Stimulated activated CD4-positive, alpha-beta T cell treated with anti-CD3 and anti-CD28 coated beads, Interleukin-12 subunit alpha, Interleukin-12 subunit beta, amount 100 ng/mL, for 24 hours (primary cell): ENCODE data around the gene SH3BP5.

Experiments used
- DNase-seq, 2 experiments: peaks; one replicate each; pipeline ENCODE4 v3.0.0-alpha.2; 2020; ENCODE audit warnings: low read depth in 2 of 2

Gene SH3BP5

DNA sequence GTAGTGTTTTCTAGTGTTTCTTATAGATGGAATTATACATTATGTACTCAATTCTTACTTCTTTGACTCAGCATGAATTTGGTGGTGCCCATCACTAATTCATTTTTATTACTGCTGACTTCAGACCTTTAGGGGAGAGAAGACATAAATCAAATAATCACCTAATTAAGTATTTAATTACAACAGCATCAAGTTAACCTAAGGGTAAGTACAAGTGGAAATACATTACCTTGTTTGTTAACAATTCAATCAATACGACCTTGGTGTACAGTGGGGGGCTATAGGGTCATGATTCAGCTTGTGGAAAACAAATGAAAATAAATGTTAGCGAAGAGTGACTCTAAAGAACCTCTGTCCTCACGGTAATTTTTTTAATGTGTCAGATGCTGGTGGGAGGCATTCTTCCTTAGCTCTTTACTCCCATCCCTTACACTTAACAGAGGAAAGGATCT is 126.9 kb downstream of the SH3BP5 start:
- no peak for DNase-seq
